Keratinocyte (primary cell): ENCODE results near the gene INS. TPM values are rescaled to one million over a fixed set of nuclear protein-coding genes. Genes with fewer than 3 reads are reported as not detected.

ENCODE experiments used
- DNase-seq: peaks from one replicate; pipeline ENCODE4 v3.0.0-alpha.2; 2011; ENCODE audit warnings: low read depth, missing footprints, low spot score
- FAIRE-seq: peaks from 2 replicates; lab custom pipeline; 2011; peaks lifted over from hg19 to GRCh38; lab: Jason Lieb, UNC
- H2AFZ ChIP-seq: 2 replicates; pipeline ENCODE4 v1.6.0; 2012; ENCODE audit warnings: low read length, control low read depth, inconsistent platforms; ENCODE audit not compliant: control insufficient read depth
- H3K27ac ChIP-seq: 2 replicates; pipeline ENCODE4 v1.5.1; 2011; ENCODE audit warnings: low read length; ENCODE audit not compliant: control insufficient read depth, insufficient read depth
- H3K27me3 ChIP-seq: 3 replicates; pipeline ENCODE4 v1.6.0; 2011; ENCODE audit warnings: low read length; ENCODE audit not compliant: control insufficient read depth, insufficient read depth; ENCODE audit errors: extremely low read depth
- H3K36me3 ChIP-seq, 2 experiments: 2 replicates in 1 of 2; 3 replicates in 1 of 2; pipeline ENCODE4 v1.5.1; 2011; ENCODE audit warnings: low read length in 2 of 2, mild to moderate bottlenecking in 1 of 2; ENCODE audit not compliant: control insufficient read depth in 2 of 2, insufficient read depth in 2 of 2; ENCODE audit errors: extremely low read depth in 1 of 2
- H3K4me1 ChIP-seq: 3 replicates; pipeline ENCODE4 v1.5.1; 2011; ENCODE audit warnings: low read length; ENCODE audit not compliant: control insufficient read depth, insufficient read depth; ENCODE audit errors: extremely low read depth
- H3K4me2 ChIP-seq: 3 replicates; pipeline ENCODE4 v1.6.0; 2011; ENCODE audit warnings: low read depth, low read length; ENCODE audit not compliant: control insufficient read depth, insufficient read depth; ENCODE audit errors: extremely low read depth
- H3K4me3 ChIP-seq, 3 experiments: fragments of 200-600 bp in 1 of 3; sonication (generic) in 1 of 3; 2 replicates in 2 of 3; 3 replicates in 1 of 3; pipeline ENCODE4 v1.5.1; 2011 to 2016; ENCODE audit warnings: low read length in 3 of 3, mild to moderate bottlenecking in 3 of 3, control low read depth in 2 of 3, inconsistent platforms in 1 of 3, low read depth in 1 of 3, mixed read lengths in 1 of 3, mixed run types in 1 of 3, moderate library complexity in 1 of 3; ENCODE audit not compliant: control insufficient read depth in 2 of 3, insufficient read depth in 2 of 3; ENCODE audit errors: extremely low read depth in 1 of 3
- H3K79me2 ChIP-seq: 2 replicates; pipeline ENCODE4 v1.6.0; 2012; ENCODE audit warnings: low read length; ENCODE audit not compliant: control insufficient read depth, insufficient read depth
- H3K9ac ChIP-seq: 3 replicates; pipeline ENCODE4 v1.6.0; 2011; ENCODE audit warnings: low read length; ENCODE audit not compliant: control insufficient read depth, insufficient read depth; ENCODE audit errors: extremely low read depth
- H3K9me1 ChIP-seq: 3 replicates; pipeline ENCODE4 v1.6.0; 2011; ENCODE audit warnings: low read length; ENCODE audit not compliant: control insufficient read depth, insufficient read depth; ENCODE audit errors: extremely low read depth
- H3K9me3 ChIP-seq: 2 replicates; pipeline ENCODE4 v1.5.1; 2012; ENCODE audit warnings: low read depth, low read length; ENCODE audit not compliant: control insufficient read depth
- H4K20me1 ChIP-seq: 3 replicates; pipeline ENCODE4 v1.6.0; 2011; ENCODE audit warnings: low read length; ENCODE audit not compliant: control insufficient read depth, insufficient read depth; ENCODE audit errors: extremely low read depth
- EZH2 ChIP-seq: IDR thresholded peaks from one replicate; pipeline ENCODE4 v1.6.1; 2012; ENCODE audit warnings: inconsistent platforms, mild to moderate bottlenecking, low read length, moderate library complexity
- dilution Hi-C: fragments of 300-500 bp; cut with MboI; formaldehyde crosslinking; loops from one replicate; pipeline ENCODE4 v1.7.0; 2020; ENCODE audit warnings: low sequenced_read_pairs; ENCODE audit not compliant: extremely low pct_ligation_motif_present
- polyA plus RNA-seq, 5 experiments: library from polyadenylated mRNA; depleted of rRNA in 3 of 5; stranded (reverse) in 3 of 5; stranded (forward) in 1 of 5; unstranded in 1 of 5; fragments of >200 nt; gene quantifications; 1 replicate in 1 of 5; 2 replicates in 3 of 5; 3 replicates in 1 of 5; pipeline versions ENCODE4 v1.2.1 to v1.2.3, GENCODE V29; 2011 to 2012; ENCODE audit warnings: missing spikeins in 2 of 5, low read depth in 1 of 5, low replicate concordance in 1 of 5
- TF ChIP-seq, protein P1 (sequence below), 3 experiments: IDR thresholded peaks in 1 of 3; conservative IDR thresholded peaks in 1 of 3; optimal IDR thresholded peaks in 1 of 3; 2 replicates in 2 of 3; 3 replicates in 1 of 3; pipeline versions ENCODE3 to v1.5.1; 2011; ENCODE audit warnings: low read length in 3 of 3, mild to moderate bottlenecking in 3 of 3, moderate library complexity in 2 of 3, control low read depth in 1 of 3, inconsistent platforms in 1 of 3; ENCODE audit not compliant: insufficient read depth in 2 of 3; ENCODE audit errors: extremely low read depth in 1 of 3

The INS gene
- polyA plus RNA-seq, 1 donor (not counting 4 experiments of a cell fraction or from before 2014, with no cell fraction given): not detected

GRCh38 chr11:2171591-2172003 is 10.6 kb upstream of the INS start, which contains the start of gene TH:
TSS of gene TH (minus strand) at chr11:2171815. CDS start at chr11:2171786, 29 bp downstream.
- dilution Hi-C loops: no loop called here
- Histone ChIP-seq H3K4me1 (peaks cover 16% of the 10 kb centered on the region), H3K9me1 (no peaks in the 10 kb centered on the region), H4K20me1 (no peaks in the 10 kb centered on the region), H3K79me2 (peaks cover 4% of the 10 kb centered on the region), H3K9me3 (no peaks in the 10 kb centered on the region), H3K36me3 (no peaks in the 10 kb centered on the region), H3K9ac (no peak within 1 kb of the TSS), H3K27ac (no peak within 1 kb of the TSS), H2AFZ (no peak within 1 kb of the TSS), H3K27me3 (no peaks in the 10 kb centered on the region), H3K4me3 (no peak within 1 kb of the TSS), H3K4me2 (no peak within 1 kb of the TSS)
- FAIRE-seq: no peak
- no peak for DNase-seq
- TF ChIP-seq EZH2: no peak
- TF ChIP-seq, protein P1, sequence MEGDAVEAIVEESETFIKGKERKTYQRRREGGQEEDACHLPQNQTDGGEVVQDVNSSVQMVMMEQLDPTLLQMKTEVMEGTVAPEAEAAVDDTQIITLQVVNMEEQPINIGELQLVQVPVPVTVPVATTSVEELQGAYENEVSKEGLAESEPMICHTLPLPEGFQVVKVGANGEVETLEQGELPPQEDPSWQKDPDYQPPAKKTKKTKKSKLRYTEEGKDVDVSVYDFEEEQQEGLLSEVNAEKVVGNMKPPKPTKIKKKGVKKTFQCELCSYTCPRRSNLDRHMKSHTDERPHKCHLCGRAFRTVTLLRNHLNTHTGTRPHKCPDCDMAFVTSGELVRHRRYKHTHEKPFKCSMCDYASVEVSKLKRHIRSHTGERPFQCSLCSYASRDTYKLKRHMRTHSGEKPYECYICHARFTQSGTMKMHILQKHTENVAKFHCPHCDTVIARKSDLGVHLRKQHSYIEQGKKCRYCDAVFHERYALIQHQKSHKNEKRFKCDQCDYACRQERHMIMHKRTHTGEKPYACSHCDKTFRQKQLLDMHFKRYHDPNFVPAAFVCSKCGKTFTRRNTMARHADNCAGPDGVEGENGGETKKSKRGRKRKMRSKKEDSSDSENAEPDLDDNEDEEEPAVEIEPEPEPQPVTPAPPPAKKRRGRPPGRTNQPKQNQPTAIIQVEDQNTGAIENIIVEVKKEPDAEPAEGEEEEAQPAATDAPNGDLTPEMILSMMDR (optimal IDR thresholded peaks at IDR 0.05 in 1 of 3, IDR thresholded peaks at IDR 0.05 in 1 of 3, conservative IDR thresholded peaks at IDR 0.05 in 1 of 3; ENCODE audit: extremely low read depth in 1 of 3, insufficient read depth in 2 of 3, low read length in 3 of 3): no peak

- Histone ChIP-seq H3K27me3 (no peaks in the 10 kb centered on the region), H3K9ac (no peak overlapping the region), H2AFZ (no peak overlapping the region), H3K9me3 (no peaks in the 10 kb centered on the region), H3K4me2 (no peak overlapping the region), H4K20me1 (no peaks in the 10 kb centered on the region), H3K36me3 (no peaks in the 10 kb centered on the region), H3K9me1 (no peaks in the 10 kb centered on the region), H3K79me2 (no peaks in the 10 kb centered on the region), H3K4me3 (no peak overlapping the region), H3K27ac (no peak overlapping the region), H3K4me1 (no peaks in the 10 kb centered on the region)
- DNase-seq (no peak), FAIRE-seq (no peak)
- TF ChIP-seq, protein P1 (optimal IDR thresholded peaks at IDR 0.05 in 1 of 3, IDR thresholded peaks at IDR 0.05 in 1 of 3, conservative IDR thresholded peaks at IDR 0.05 in 1 of 3; ENCODE audit: extremely low read depth in 1 of 3, insufficient read depth in 2 of 3, low read length in 3 of 3): no peak
- no peak for TF ChIP-seq EZH2
- dilution Hi-C loops: no loop called here
Observed at GRCh38 chr11:2169626-2170570, 8.9 kb upstream of the INS start.
